NT2/D1 (cell line): Measurements from ENCODE around the gene ALOXE3.

Experiments used
- SUZ12 ChIP-seq: IDR thresholded peaks from 2 replicates; pipeline ENCODE4 v1.6.1; 2011; ENCODE audit not compliant: insufficient read length, insufficient read depth; ENCODE audit errors: extremely low read depth
- YY1 ChIP-seq: IDR thresholded peaks from 2 replicates; pipeline ENCODE4 v1.6.1; 2011; ENCODE audit not compliant: insufficient read length, insufficient read depth
- ZNF274 ChIP-seq: IDR thresholded peaks from 2 replicates; pipeline ENCODE4 v1.6.1; 2011; ENCODE audit warnings: mild to moderate bottlenecking, low read depth, low read length

DNA sequence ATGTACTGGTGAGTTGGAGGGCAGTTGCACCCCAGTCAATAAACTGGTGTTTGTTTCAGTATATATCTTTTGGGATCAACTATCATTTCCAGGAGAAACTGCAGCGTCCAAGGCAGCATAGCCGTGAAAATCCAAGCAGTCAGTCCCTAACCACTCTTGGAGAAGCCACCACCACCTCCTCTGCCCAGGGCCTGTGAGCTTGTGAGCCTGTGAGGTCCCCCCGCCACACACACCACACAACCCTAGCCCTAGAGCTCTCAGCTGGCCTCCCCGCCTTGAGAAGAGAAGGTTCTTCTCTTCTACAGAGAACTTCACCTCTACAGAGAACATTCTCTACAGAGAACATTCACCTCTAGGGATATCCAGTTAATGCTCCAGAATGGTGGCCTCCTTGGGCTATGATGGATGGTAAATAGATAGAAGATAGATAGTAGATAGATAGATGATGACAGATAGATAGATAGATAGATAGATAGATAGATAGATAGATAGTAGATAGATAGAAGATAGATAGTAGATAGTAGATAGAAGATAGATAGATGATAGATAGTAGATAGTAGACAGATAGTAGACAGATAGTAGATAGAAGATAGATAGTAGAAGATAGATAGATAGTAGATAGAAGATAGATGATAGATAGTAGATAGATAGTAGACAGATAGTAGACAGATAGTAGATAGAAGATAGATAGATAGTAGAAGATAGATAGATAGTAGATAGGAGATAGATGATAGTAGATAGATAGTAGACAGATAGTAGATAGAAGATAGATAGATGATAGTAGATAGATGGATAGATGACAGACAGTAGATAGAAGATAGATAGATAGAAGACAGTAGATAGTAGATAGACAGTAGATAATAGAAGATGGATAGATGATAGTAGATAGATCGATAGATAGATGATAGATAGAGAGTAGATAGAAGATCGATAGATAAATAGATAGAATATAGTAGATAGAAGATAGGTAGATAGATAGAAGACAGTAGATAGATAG, 65.8 kb downstream of the ALOXE3 start:
- TF ChIP-seq YY1 (no peak), ZNF274 (no peak), SUZ12 (no peak)
